ENCODE measurements around the gene CNTN1. TPM values are rescaled to one million over a fixed set of nuclear protein-coding genes. Genes with fewer than 3 reads are reported as not detected.

The CNTN1 gene
- total RNA-seq, 4 donors from 2014 or later: 44.2 to 65.6 (median 57.6) TPM

DNA sequence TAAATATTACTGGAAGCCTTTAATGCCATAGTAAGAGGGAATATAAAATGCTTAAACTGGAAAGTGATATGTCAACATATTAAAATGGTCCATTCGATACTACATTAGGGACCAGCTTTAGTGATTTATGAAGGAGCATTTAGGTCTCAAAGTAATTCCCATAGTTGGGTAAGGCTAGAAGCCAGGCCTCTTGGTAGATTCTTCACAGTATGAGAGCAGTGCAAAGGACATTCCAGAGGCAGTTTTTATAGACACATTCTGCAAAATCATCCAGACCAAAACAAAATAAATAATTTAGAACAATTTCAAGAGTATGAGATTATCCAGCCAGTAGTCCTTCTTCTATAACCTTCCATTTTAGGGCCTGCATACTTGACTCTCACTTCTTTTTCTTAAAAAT, 353.3 kb downstream of the CNTN1 start:
- WGBS: 63% methylated on average over 1 of the region's 1 CpG
- no peak for DNase-seq (ENCODE audit: extremely low spot score)
- Histone ChIP-seq H3K27me3 (no peaks in the 10 kb centered on the region), H3K9me3 (no peaks in the 10 kb centered on the region), H3K27ac (replicated peaks in 1 of 4) (no peak overlapping the region), H3K4me1 (peaks cover 0 to 30% (median 14%) of the 10 kb centered on the region in 4 donors), H3K36me3 (no peaks in the 10 kb centered on the region), H3K4me3 (no peak overlapping the region)
- TF ChIP-seq POLR2AphosphoS5 (IDR thresholded peaks at IDR 0.05) (no peak), EP300 (IDR thresholded peaks at IDR 0.05) (no peak), POLR2A (IDR thresholded peaks at IDR 0.05; ENCODE audit: low read depth) (no peak)
- TF ChIP-seq, protein P1, sequence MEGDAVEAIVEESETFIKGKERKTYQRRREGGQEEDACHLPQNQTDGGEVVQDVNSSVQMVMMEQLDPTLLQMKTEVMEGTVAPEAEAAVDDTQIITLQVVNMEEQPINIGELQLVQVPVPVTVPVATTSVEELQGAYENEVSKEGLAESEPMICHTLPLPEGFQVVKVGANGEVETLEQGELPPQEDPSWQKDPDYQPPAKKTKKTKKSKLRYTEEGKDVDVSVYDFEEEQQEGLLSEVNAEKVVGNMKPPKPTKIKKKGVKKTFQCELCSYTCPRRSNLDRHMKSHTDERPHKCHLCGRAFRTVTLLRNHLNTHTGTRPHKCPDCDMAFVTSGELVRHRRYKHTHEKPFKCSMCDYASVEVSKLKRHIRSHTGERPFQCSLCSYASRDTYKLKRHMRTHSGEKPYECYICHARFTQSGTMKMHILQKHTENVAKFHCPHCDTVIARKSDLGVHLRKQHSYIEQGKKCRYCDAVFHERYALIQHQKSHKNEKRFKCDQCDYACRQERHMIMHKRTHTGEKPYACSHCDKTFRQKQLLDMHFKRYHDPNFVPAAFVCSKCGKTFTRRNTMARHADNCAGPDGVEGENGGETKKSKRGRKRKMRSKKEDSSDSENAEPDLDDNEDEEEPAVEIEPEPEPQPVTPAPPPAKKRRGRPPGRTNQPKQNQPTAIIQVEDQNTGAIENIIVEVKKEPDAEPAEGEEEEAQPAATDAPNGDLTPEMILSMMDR (IDR thresholded peaks at IDR 0.05): no peak
- intact Hi-C loops (cut with DNase I): no loop called here

DNA sequence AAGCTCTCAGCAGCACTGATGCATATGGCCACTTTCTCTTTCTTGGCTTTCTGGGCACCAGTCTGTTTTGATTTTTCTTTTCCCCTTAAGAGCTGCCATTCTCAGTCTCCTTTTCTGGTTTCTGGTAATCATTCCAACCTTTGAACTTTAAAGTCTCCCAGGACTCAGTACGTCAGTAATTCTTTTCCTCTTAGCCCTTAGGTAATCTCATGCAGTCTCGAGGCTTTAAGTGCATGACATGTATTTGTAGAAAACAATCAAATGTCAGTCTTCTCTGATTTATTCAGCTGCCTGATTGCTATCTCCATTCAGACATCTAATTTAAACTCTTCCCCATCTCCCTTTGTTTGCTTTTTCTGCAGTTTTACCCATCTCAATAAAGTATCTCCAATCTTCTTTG, 356.8 kb downstream of the CNTN1 start:
- H3K4me1 ChIP-seq: peaks cover 0 to 30% (median 14%) of the 10 kb centered on the region in 4 donors
- TF ChIP-seq POLR2AphosphoS5 (IDR thresholded peaks at IDR 0.05) (no peak), EP300 (IDR thresholded peaks at IDR 0.05) (no peak), POLR2A (IDR thresholded peaks at IDR 0.05; ENCODE audit: low read depth) (no peak)
- TF ChIP-seq, protein P1 (IDR thresholded peaks at IDR 0.05): no peak
- H3K36me3 ChIP-seq: no peaks in the 10 kb centered on the region
- no peak for DNase-seq (ENCODE audit: extremely low spot score)
- no peak overlapping the region for H3K4me3 ChIP-seq
- H3K27ac ChIP-seq (replicated peaks in 1 of 4): peak overlapping the region; percentile 4 to 49 (median 31)
- 18% methylated on average over 2 of the region's 2 CpGs for WGBS
- no peaks in the 10 kb centered on the region for H3K9me3 ChIP-seq
- intact Hi-C loops (cut with DNase I): no loop called here
- H3K27me3 ChIP-seq: no peaks in the 10 kb centered on the region

DNA sequence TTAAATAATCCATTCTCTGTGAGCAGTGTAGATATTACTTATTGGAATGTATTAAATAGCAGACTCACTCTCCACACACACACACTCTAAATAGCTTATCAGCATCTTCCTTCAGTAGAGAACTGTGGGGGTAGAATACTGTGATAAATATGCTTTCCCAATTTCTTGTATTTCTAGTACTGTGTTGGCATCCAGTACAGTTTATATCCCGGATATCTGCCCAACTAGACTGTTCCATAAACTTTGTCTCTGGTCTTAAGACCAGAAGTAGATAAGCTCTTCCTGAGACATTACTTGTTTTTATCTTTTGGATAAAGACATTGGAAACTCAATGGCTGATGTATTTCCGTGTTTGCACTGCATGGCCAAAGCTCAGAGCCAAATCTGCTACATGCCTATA, 359.7 kb downstream of the CNTN1 start:
- WGBS: 65% methylated on average over 2 of the region's 2 CpGs
- intact Hi-C loops (cut with DNase I): no loop called here
- Histone ChIP-seq H3K4me3 (no peak overlapping the region), H3K9me3 (no peaks in the 10 kb centered on the region), H3K27me3 (no peaks in the 10 kb centered on the region), H3K36me3 (no peaks in the 10 kb centered on the region), H3K4me1 (peaks cover 0 to 25% (median 16%) of the 10 kb centered on the region in 4 donors), H3K27ac (replicated peaks in 1 of 4) (no peak overlapping the region)
- TF ChIP-seq POLR2A (IDR thresholded peaks at IDR 0.05; ENCODE audit: low read depth): no peak
- no peak for DNase-seq (ENCODE audit: extremely low spot score)

DNA sequence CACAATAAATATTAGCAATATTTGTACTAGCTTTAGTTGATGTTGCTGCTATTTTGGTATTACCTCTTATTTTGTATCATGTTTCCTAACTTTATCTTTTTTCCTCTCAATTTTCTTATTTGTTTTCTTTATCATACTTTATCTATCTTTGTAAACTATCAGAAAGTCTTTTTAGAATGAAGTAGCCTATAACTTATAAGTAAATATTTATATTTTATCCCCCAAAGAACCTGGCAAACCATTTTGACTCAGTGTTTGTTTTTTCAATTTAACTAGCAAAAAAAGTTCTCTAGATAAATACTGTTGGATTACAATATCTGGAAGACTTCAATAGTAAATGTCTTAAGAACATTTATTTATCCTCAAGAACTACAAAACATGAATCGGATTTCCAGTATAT, 360.2 kb downstream of the CNTN1 start:
- TF ChIP-seq, protein P1 (IDR thresholded peaks at IDR 0.05): no peak
- H3K4me1 ChIP-seq: peaks cover 0 to 25% (median 16%) of the 10 kb centered on the region in 4 donors
- H3K4me3 ChIP-seq: no peak overlapping the region
- intact Hi-C loops (cut with DNase I): no loop called here
- H3K27me3 ChIP-seq: no peaks in the 10 kb centered on the region
- WGBS: 58% methylated on average over 1 of the region's 1 CpG
- no peak for DNase-seq (ENCODE audit: extremely low spot score)
- no peaks in the 10 kb centered on the region for H3K36me3 ChIP-seq
- no peaks in the 10 kb centered on the region for H3K9me3 ChIP-seq
- H3K27ac ChIP-seq (replicated peaks in 1 of 4): no peak overlapping the region

DNA sequence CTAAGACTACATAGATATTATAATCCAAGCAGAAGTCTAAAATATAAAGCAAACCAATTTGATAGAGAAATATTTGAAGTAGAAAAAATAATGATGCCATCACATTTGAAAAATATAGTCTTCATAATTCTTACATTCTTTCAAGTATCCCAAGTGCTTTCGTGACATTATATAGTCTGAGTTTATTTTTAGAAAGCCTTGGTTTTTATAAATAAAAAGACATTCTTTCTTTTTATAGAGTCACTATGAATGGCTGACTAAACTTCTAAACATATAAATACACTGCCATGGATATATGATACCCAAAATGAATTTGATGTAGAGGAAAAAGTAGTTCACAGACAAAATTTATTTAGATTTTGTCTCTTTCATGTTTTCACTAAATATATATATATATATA, 360.8 kb downstream of the CNTN1 start:
- no peak for DNase-seq (ENCODE audit: extremely low spot score)
- Histone ChIP-seq H3K27me3 (no peaks in the 10 kb centered on the region), H3K27ac (replicated peaks in 1 of 4) (no peak overlapping the region), H3K4me3 (no peak overlapping the region), H3K4me1 (peaks cover 0 to 25% (median 15%) of the 10 kb centered on the region in 4 donors), H3K9me3 (no peaks in the 10 kb centered on the region), H3K36me3 (no peaks in the 10 kb centered on the region)
- TF ChIP-seq POLR2A (IDR thresholded peaks at IDR 0.05; ENCODE audit: low read depth) (no peak), POLR2AphosphoS5 (IDR thresholded peaks at IDR 0.05) (no peak), EP300 (IDR thresholded peaks at IDR 0.05) (no peak)
- TF ChIP-seq, protein P1 (IDR thresholded peaks at IDR 0.05): no peak
- 33% methylated on average over 1 of the region's 1 CpG for WGBS
- intact Hi-C loops (cut with DNase I): no loop called here
